Fibroblast of lung (primary cell): ENCODE results near the gene CHRNA9. TPM values are rescaled to one million over a fixed set of nuclear protein-coding genes. Genes with fewer than 3 reads are reported as not detected.

ENCODE experiments used
- DNase-seq, 2 donors: peaks; one replicate each; pipeline versions ENCODE4 v3.0.0 to v3.0.0-alpha.2; 2010; ENCODE audit warnings: low read depth in 2 of 2
- H2AFZ ChIP-seq: 2 replicates; pipeline ENCODE4 v1.5.1; 2012; ENCODE audit warnings: low read length, control low read depth, inconsistent platforms
- H3K27ac ChIP-seq: 2 replicates; pipeline ENCODE4 v1.5.1; 2011; ENCODE audit warnings: low read length, control low read depth; ENCODE audit not compliant: insufficient read depth
- H3K27me3 ChIP-seq: 2 replicates; pipeline ENCODE4 v1.5.1; 2011; ENCODE audit warnings: mild to moderate bottlenecking, low read length; ENCODE audit not compliant: control insufficient read depth, insufficient read depth
- H3K36me3 ChIP-seq: 2 replicates; pipeline ENCODE4 v1.5.1; 2011; ENCODE audit warnings: low read length; ENCODE audit not compliant: control insufficient read depth, insufficient read depth
- H3K4me1 ChIP-seq: 2 replicates; pipeline ENCODE4 v1.5.1; 2011; ENCODE audit warnings: low read length; ENCODE audit not compliant: control insufficient read depth, insufficient read depth; ENCODE audit errors: extremely low read depth
- H3K4me2 ChIP-seq: 2 replicates; pipeline ENCODE4 v1.5.1; 2011; ENCODE audit warnings: low read length, control low read depth; ENCODE audit not compliant: insufficient read depth; ENCODE audit errors: extremely low read depth
- H3K4me3 ChIP-seq, 4 experiments: fragments of 200-600 bp in 1 of 4; sonication (generic) in 1 of 4; replicated peaks in 1 of 4; 2 replicates each; pipeline ENCODE4 v1.5.1; 2011 to 2016; ENCODE audit warnings: low read length in 4 of 4, low read depth in 3 of 4, mild to moderate bottlenecking in 3 of 4, control low read depth in 2 of 4, inconsistent platforms in 1 of 4, mixed read lengths in 1 of 4; ENCODE audit not compliant: insufficient read depth in 1 of 4; ENCODE audit errors: control extremely low read depth in 1 of 4
- H3K79me2 ChIP-seq: 2 replicates; pipeline ENCODE4 v1.5.1; 2012; ENCODE audit warnings: mild to moderate bottlenecking, low read length, inconsistent platforms; ENCODE audit not compliant: control insufficient read depth, insufficient read depth
- H3K9ac ChIP-seq: 2 replicates; pipeline ENCODE4 v1.5.1; 2011; ENCODE audit warnings: mild to moderate bottlenecking, low read length, control low read depth; ENCODE audit not compliant: insufficient read depth
- H3K9me3 ChIP-seq: 2 replicates; pipeline ENCODE4 v1.5.1; 2012; ENCODE audit warnings: low read depth, low read length; ENCODE audit not compliant: control insufficient read depth, insufficient read depth
- H4K20me1 ChIP-seq: 2 replicates; pipeline ENCODE4 v1.5.1; 2011; ENCODE audit warnings: low read length; ENCODE audit not compliant: control insufficient read depth, insufficient read depth; ENCODE audit errors: extremely low read depth
- EZH2 ChIP-seq: IDR thresholded peaks from 2 replicates; pipeline ENCODE4 v1.5.1; 2012; ENCODE audit warnings: low read length, control low read depth, mild to moderate bottlenecking; ENCODE audit errors: missing control alignments
- polyA plus RNA-seq, 2 donors: library from polyadenylated mRNA; depleted of rRNA in 1 of 2; stranded (reverse) in 1 of 2; unstranded in 1 of 2; fragments of >200 nt; gene quantifications; 2 replicates each; pipeline ENCODE4 v1.2.1, GENCODE V29; 2011 to 2012; ENCODE audit warnings: missing spikeins in 1 of 2
- total RNA-seq: library from RNA; depleted of rRNA; stranded (reverse); fragments of >200 nt; gene quantifications from 2 replicates; pipeline ENCODE4 v1.2.1, GENCODE V29; 2014
- TF ChIP-seq, protein P1 (sequence below), 2 donors: IDR thresholded peaks in 1 of 2; conservative IDR thresholded peaks in 1 of 2; 1 replicate in 1 of 2; 2 replicates in 1 of 2; pipeline ENCODE4 v1.5.1; 2011 to 2012; ENCODE audit warnings: low read length in 2 of 2, control low read depth in 1 of 2, inconsistent platforms in 1 of 2, low read depth in 1 of 2, mild to moderate bottlenecking in 1 of 2

The CHRNA9 gene
- total and polyA plus RNA-seq, 2 donors (not counting 1 experiment from before 2014, with no cell fraction given), result not detected

DNA sequence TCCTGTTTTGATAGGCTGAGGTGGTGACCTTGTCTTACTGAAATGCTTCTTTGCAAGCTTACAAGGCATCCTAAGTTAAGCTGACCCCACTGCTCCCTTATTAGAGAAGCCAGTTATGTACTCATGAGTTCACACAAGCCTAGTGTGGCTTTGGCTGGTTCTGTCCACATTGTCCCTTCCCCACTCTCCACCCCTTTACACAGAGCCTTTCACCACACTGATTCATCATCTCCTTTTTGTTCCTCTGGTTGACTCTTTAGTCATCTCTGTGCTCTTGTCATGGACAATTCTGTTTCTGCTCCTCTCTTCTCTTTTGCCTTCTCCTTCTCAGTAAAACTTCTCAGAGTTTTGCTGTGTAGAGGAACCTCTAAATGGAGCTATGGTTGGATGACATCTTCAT lies 4.9 kb downstream of the CHRNA9 start:
- Histone ChIP-seq H3K79me2 (no peaks in the 10 kb centered on the region), H3K27me3 (no peaks in the 10 kb centered on the region), H2AFZ (no peak overlapping the region), H3K36me3 (no peaks in the 10 kb centered on the region), H3K4me3 (no peak overlapping the region), H3K4me1 (no peaks in the 10 kb centered on the region), H3K27ac (no peak overlapping the region), H3K9ac (no peak overlapping the region), H4K20me1 (no peaks in the 10 kb centered on the region), H3K4me2 (no peak overlapping the region), H3K9me3 (no peaks in the 10 kb centered on the region)
- DNase-seq, result peak in 1 of 2 donors; percentile 25
- no peak for TF ChIP-seq EZH2
- TF ChIP-seq, protein P1, sequence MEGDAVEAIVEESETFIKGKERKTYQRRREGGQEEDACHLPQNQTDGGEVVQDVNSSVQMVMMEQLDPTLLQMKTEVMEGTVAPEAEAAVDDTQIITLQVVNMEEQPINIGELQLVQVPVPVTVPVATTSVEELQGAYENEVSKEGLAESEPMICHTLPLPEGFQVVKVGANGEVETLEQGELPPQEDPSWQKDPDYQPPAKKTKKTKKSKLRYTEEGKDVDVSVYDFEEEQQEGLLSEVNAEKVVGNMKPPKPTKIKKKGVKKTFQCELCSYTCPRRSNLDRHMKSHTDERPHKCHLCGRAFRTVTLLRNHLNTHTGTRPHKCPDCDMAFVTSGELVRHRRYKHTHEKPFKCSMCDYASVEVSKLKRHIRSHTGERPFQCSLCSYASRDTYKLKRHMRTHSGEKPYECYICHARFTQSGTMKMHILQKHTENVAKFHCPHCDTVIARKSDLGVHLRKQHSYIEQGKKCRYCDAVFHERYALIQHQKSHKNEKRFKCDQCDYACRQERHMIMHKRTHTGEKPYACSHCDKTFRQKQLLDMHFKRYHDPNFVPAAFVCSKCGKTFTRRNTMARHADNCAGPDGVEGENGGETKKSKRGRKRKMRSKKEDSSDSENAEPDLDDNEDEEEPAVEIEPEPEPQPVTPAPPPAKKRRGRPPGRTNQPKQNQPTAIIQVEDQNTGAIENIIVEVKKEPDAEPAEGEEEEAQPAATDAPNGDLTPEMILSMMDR (conservative IDR thresholded peaks at IDR 0.05 in 1 of 2, IDR thresholded peaks at IDR 0.05 in 1 of 2; ENCODE audit: low read depth in 1 of 2, low read length in 2 of 2), result no peak

DNA sequence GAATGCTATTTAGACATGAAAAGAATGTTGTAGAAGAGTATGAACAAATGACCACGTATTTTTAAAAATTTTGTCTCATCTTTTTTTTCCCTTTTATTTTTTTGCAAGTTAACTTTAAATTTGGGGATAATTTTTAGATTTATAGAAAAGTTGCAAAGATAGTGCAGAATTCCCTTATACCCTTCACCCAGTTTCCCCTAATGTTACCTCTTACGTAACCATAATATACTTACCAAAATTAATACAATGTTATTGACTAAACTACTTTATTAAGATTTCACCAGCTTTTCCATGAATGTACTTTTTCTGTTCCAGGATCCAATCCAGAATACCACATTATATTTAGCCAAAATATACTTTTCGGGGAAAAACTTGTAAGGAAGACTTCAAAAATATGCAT lies 12.3 kb downstream of the CHRNA9 start:
- Histone ChIP-seq H3K27ac (no peak overlapping the region), H3K36me3 (no peaks in the 10 kb centered on the region), H3K9me3 (no peaks in the 10 kb centered on the region), H4K20me1 (no peaks in the 10 kb centered on the region), H3K4me1 (no peaks in the 10 kb centered on the region), H3K79me2 (no peaks in the 10 kb centered on the region), H2AFZ (no peak overlapping the region), H3K9ac (no peak overlapping the region), H3K4me2 (no peak overlapping the region), H3K4me3 (no peak overlapping the region), H3K27me3 (peaks cover 2% of the 10 kb centered on the region)
- no peak for DNase-seq
- TF ChIP-seq, protein P1 (conservative IDR thresholded peaks at IDR 0.05 in 1 of 2, IDR thresholded peaks at IDR 0.05 in 1 of 2; ENCODE audit: low read depth in 1 of 2, low read length in 2 of 2), result no peak
- no peak for TF ChIP-seq EZH2

DNA sequence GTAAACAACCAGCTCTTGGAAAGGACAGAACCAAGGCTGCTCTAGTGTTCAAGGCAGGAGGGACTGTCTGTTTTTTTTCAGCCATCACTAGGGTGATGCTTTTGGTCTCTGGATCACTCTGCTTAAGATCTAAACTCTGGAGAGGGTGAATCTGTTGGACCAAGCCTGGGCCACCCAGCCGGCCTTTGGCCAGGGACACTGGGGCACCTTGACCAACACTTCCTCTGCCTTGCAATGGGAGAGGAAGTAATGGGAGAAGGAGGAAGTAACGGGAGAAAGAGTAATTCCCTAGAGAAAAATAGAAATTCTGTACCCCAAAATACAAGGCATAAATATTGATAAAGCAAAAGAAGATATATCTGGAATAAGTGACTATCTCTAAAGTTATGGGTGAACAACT lies 12.9 kb downstream of the CHRNA9 start:
- Histone ChIP-seq H3K4me2 (no peak overlapping the region), H3K27ac (no peak overlapping the region), H3K9me3 (no peaks in the 10 kb centered on the region), H3K4me3 (no peak overlapping the region), H3K4me1 (no peaks in the 10 kb centered on the region), H2AFZ (no peak overlapping the region), H4K20me1 (no peaks in the 10 kb centered on the region), H3K9ac (no peak overlapping the region), H3K79me2 (no peaks in the 10 kb centered on the region), H3K27me3 (peaks cover 2% of the 10 kb centered on the region), H3K36me3 (no peaks in the 10 kb centered on the region)
- no peak for TF ChIP-seq EZH2
- TF ChIP-seq, protein P1 (conservative IDR thresholded peaks at IDR 0.05 in 1 of 2, IDR thresholded peaks at IDR 0.05 in 1 of 2; ENCODE audit: low read depth in 1 of 2, low read length in 2 of 2), result no peak
- no peak for DNase-seq
